GM12878 (cell line): ENCODE measurements around the gene DNAH5. TPM values are rescaled to one million over a fixed set of nuclear protein-coding genes. Genes with fewer than 3 reads are reported as not detected.

Experiments
- ATAC-seq: fragments of 200-7000 bp; cut with Tn5 transposase; 3 replicates; pipeline ENCODE4 v1.9.1; 2020; ENCODE audit warnings: mild to moderate bottlenecking, moderate library complexity
- BruUV-seq: library from RNA; stranded (reverse); fragments of 400-500 nt; replicated peaks from 2 replicates; lab custom pipeline; 2021; lab: Mats Ljungman, UMichigan
- CTCF ChIA-PET: fragments of 300-600 bp; sonication (Branson Sonifier 250); formaldehyde crosslinking; extraction: SDS; loops from one replicate; lab custom pipeline; 2021; ENCODE audit warnings: inconsistent platforms; lab: Yijun Ruan, JAX
- POLR2A ChIA-PET: fragments of 350-600 bp; formaldehyde crosslinking; extraction: SDS; loops from one replicate; lab custom pipeline; 2021; ENCODE audit warnings: inconsistent platforms; lab: Charles Lee
- RAD21 ChIA-PET: fragments of 300-600 bp; sonication (Branson Sonifier 250); formaldehyde crosslinking; loops from one replicate; lab custom pipeline; 2023; ENCODE audit warnings: antibody characterized with exemption; ENCODE audit not compliant: unreplicated experiment; lab: Charles Lee
- SMC1A ChIA-PET: fragments of 300-600 bp; sonication (Branson Sonifier 250); formaldehyde crosslinking; loops from one replicate; lab custom pipeline; 2023; ENCODE audit not compliant: unreplicated experiment, uncharacterized antibody; lab: Charles Lee
- DNase-seq: peaks from one replicate; pipeline ENCODE4 v3.0.0-alpha.2; 2011; ENCODE audit warnings: low read depth, low spot score
- FAIRE-seq: peaks from 3 replicates; lab custom pipeline; 2011; peaks lifted over from hg19 to GRCh38; lab: Jason Lieb, UNC
- H2AFZ ChIP-seq: 2 replicates; pipeline ENCODE4 v1.6.0; 2011; ENCODE audit warnings: low read depth, low read length, control low read depth; ENCODE audit not compliant: control insufficient read depth
- H3K27ac ChIP-seq: 2 replicates; pipeline ENCODE4 v1.5.1; 2011; ENCODE audit warnings: control low read depth; ENCODE audit not compliant: control insufficient read depth, insufficient read depth
- H3K27me3 ChIP-seq, 2 experiments: replicated peaks in 1 of 2; 2 replicates each; pipeline versions ENCODE4 v1.6.0 to v1.6.1; 2011; ENCODE audit warnings: low read length in 1 of 2; ENCODE audit not compliant: control insufficient read depth in 2 of 2, insufficient read depth in 2 of 2
- H3K36me3 ChIP-seq, 2 experiments: 2 replicates each; pipeline ENCODE4 v1.5.1; 2011; ENCODE audit warnings: low read length in 1 of 2; ENCODE audit not compliant: control insufficient read depth in 2 of 2, insufficient read depth in 2 of 2
- H3K4me1 ChIP-seq: 2 replicates; pipeline ENCODE4 v1.6.1; 2011; ENCODE audit warnings: mild to moderate bottlenecking, low read length, moderate library complexity, mixed read lengths; ENCODE audit not compliant: control insufficient read depth, insufficient read depth
- H3K4me2 ChIP-seq: 2 replicates; pipeline ENCODE4 v1.6.0; 2011; ENCODE audit warnings: control low read depth; ENCODE audit not compliant: control insufficient read depth, insufficient read depth
- H3K4me3 ChIP-seq: fragments of 200-600 bp; sonication (generic); 2 replicates; pipeline ENCODE4 v1.5.1; 2016
- H3K79me2 ChIP-seq: 2 replicates; pipeline ENCODE4 v1.6.0; 2011; ENCODE audit warnings: low read length; ENCODE audit not compliant: control insufficient read depth, insufficient read depth
- H3K9ac ChIP-seq: 2 replicates; pipeline ENCODE4 v1.8.0; 2011; ENCODE audit warnings: low read length, control low read depth, mixed read lengths; ENCODE audit not compliant: control insufficient read depth, insufficient read depth
- H3K9me3 ChIP-seq: replicated peaks from 3 replicates; pipeline ENCODE4 v1.5.1; 2011; ENCODE audit warnings: mild to moderate bottlenecking, low read length; ENCODE audit not compliant: control insufficient read depth, insufficient read depth
- H4K20me1 ChIP-seq: 2 replicates; pipeline ENCODE4 v1.6.0; 2011; ENCODE audit not compliant: control insufficient read depth, insufficient read depth
- BHLHE40 ChIP-seq, 2 experiments: fragments of 450-650 bp in 1 of 2; IDR thresholded peaks; 2 replicates each; pipeline ENCODE4 v1.6.1; 2011 to 2017; ENCODE audit warnings: low read depth in 2 of 2, borderline replicate concordance in 1 of 2, improper control_type of control experiment in 1 of 2, low read length in 1 of 2, mild to moderate bottlenecking in 1 of 2
- CBX3 ChIP-seq: fragments of 200-600 bp; sonication (generic); IDR thresholded peaks from 2 replicates; pipeline ENCODE4 v1.6.1; 2016; ENCODE audit warnings: low read depth, borderline replicate concordance
- ESRRA ChIP-seq: IDR thresholded peaks from 2 replicates; pipeline ENCODE4 v1.6.1; 2012; ENCODE audit warnings: mild to moderate bottlenecking, low read length, improper control_type of control experiment
- GABPA ChIP-seq: IDR thresholded peaks from 2 replicates; pipeline ENCODE4 v1.6.1; 2014; ENCODE audit warnings: antibody characterized with exemption, low read depth, mild to moderate bottlenecking, inconsistent platforms
- HDGF ChIP-seq: fragments of 450-650 bp; IDR thresholded peaks from 2 replicates; pipeline ENCODE4 v1.6.1; 2016; ENCODE audit warnings: antibody characterized with exemption
- KLF5 ChIP-seq: fragments of 450-650 bp; IDR thresholded peaks from 2 replicates; pipeline ENCODE4 v1.6.1; 2014; ENCODE audit warnings: mild to moderate bottlenecking; ENCODE audit not compliant: partially characterized antibody
- NFYA ChIP-seq: IDR thresholded peaks from 2 replicates; pipeline ENCODE4 v1.6.1; 2011; ENCODE audit warnings: low read depth, mild to moderate bottlenecking, low read length, improper control_type of control experiment, borderline replicate concordance
- PAX8 ChIP-seq: fragments of 450-650 bp; IDR thresholded peaks from 2 replicates; pipeline ENCODE4 v1.6.1; 2017; ENCODE audit warnings: mild to moderate bottlenecking, moderate library complexity
- PKNOX1 ChIP-seq: fragments of 450-650 bp; IDR thresholded peaks from 2 replicates; pipeline ENCODE4 v1.6.1; 2016; ENCODE audit warnings: mild to moderate bottlenecking
- SMC3 ChIP-seq: IDR thresholded peaks from 2 replicates; pipeline ENCODE4 v1.6.1; 2011; ENCODE audit warnings: low read length, improper control_type of control experiment, borderline replicate concordance
- SREBF2 ChIP-seq: IDR thresholded peaks from 2 replicates; pipeline ENCODE4 v1.6.1; 2012; ENCODE audit warnings: mild to moderate bottlenecking, low read length
- STAT1 ChIP-seq: fragments of 450-650 bp; conservative IDR thresholded peaks from 2 replicates; pipeline ENCODE4 v1.6.1; 2014; ENCODE audit warnings: antibody characterized with exemption, mild to moderate bottlenecking
- SUZ12 ChIP-seq: fragments of 200-600 bp; sonication (generic); IDR thresholded peaks from one replicate; pipeline ENCODE4 v1.6.1; 2018; ENCODE audit warnings: antibody characterized with exemption, mild to moderate bottlenecking; ENCODE audit not compliant: unreplicated experiment
- TCF12 ChIP-seq: IDR thresholded peaks from 2 replicates; pipeline ENCODE4 v1.6.1; 2011; ENCODE audit warnings: low read depth, mild to moderate bottlenecking, low read length
- WGBS: methylation state at CpG from one replicate; pipeline ENCODE4 v1.1.6; 2016; ENCODE audit warnings: low lambda C conversion rate; ENCODE audit not compliant: insufficient replicate concordance, insufficient coverage; ENCODE audit errors: missing lambda C conversion rate; 5-methylcytosine and 5-hydroxymethylcytosine counted together
- in situ Hi-C: fragments of 300-500 bp; cut with MboI; formaldehyde crosslinking; loops from 9 replicates; pipeline ENCODE4 v1.14.3; 2018; ENCODE audit warnings: mixed read lengths
- intact Hi-C: fragments of 100-400 bp; cut with micrococcal nuclease; formaldehyde crosslinking; loops from one replicate; pipeline ENCODE4 v1.14.2; 2022; ENCODE audit not compliant: unreplicated experiment
- polyA plus RNA-seq, 11 experiments: library from polyadenylated mRNA; depleted of rRNA in 4 of 11; unstranded in 6 of 11; stranded (reverse) in 5 of 11; fragments of >200 nt; fragmentation: Nextera tagmentation in 4 of 11; fragmentation: Illumina TruSeq in 1 of 11; extraction: Ambion mirVana in 4 of 11; extraction: Trizol in 1 of 11; gene quantifications; 1 replicate in 1 of 11; 2 replicates in 10 of 11; pipeline versions ENCODE4 v1.2.1 to v1.2.3, GENCODE V29; 2011 to 2016; ENCODE audit warnings: inconsistent platforms in 2 of 11, missing spikeins in 2 of 11, low read depth in 1 of 11
- total RNA-seq, 4 experiments: library from RNA; depleted of rRNA in 3 of 4; stranded (reverse); fragments of >200 nt in 3 of 4; fragmentation: Illumina TruSeq in 1 of 4; extraction: Trizol in 1 of 4; gene quantifications; 2 replicates each; pipeline versions ENCODE4 v1.2.1 to v1.2.3, GENCODE V29; 2013 to 2021
- TF ChIP-seq, protein P1 (sequence below): fragments of 450-650 bp; formaldehyde crosslinking; IDR thresholded peaks from 2 replicates; pipeline ENCODE4 v1.5.0; 2022; ENCODE audit warnings: mild to moderate bottlenecking, missing genetic modification characterization
- TF ChIP-seq, protein P2 (sequence below): fragments of 150-350 bp; IDR thresholded peaks from 2 replicates; pipeline ENCODE4 v1.6.1; 2014; ENCODE audit warnings: mild to moderate bottlenecking, low read depth, low read length
- TF ChIP-seq, protein P3 (sequence below), 3 experiments: IDR thresholded peaks in 2 of 3; conservative IDR thresholded peaks in 1 of 3; 2 replicates each; pipeline ENCODE4 v1.5.1; 2011; ENCODE audit warnings: low read depth in 3 of 3, low read length in 3 of 3, mild to moderate bottlenecking in 3 of 3, control low read depth in 2 of 3, moderate library complexity in 2 of 3, inconsistent platforms in 1 of 3, mixed read lengths in 1 of 3; ENCODE audit not compliant: control insufficient read depth in 2 of 3, insufficient read depth in 1 of 3; ENCODE audit errors: extremely low read depth in 1 of 3

Gene DNAH5
- total and polyA plus RNA-seq, 10 of the 15 experiments (the other 5 are each of a cell fraction or from before 2014, with no cell fraction given), result under 0.01 to 0.30 (median 0.07) TPM; not detected in 7

DNA sequence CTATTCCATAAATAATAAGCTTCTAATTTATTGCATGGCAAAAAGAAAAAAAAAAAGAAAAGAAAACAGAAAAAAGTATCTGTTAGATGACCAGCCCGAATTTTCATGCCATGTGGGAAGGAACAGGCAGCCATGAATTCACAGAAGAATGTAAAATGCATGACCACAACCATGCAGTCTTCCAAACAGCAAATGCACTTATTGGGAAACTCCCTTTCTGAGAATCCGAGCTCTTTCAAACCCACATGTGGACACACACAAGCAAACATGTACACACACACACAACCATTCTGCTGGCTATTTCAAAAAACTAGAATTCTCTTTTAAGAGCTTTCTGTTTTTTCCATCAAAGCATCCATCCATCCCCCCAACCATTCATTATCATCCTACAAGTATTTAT, 236.1 kb downstream of the DNAH5 start:
- no peak overlapping the region for H3K4me2 ChIP-seq
- no TSS peak for BruUV-seq
- no peak overlapping the region for H3K27ac ChIP-seq
- no peaks in the 10 kb centered on the region for H4K20me1 ChIP-seq
- intact Hi-C loops, result no loop called here
- 0% methylated on average over 2 of the region's 2 CpGs for WGBS
- DNase-seq (no peak), ATAC-seq (no peak), FAIRE-seq (no peak)
- POLR2A ChIA-PET, result interaction anchor here (0.6 kb wide), 1 partner anchor 147 kb away, joined by 3 read pairs; no protein-coding TSS in a partner anchor
- H3K4me3 ChIP-seq, result no peak overlapping the region
- no peak overlapping the region for H2AFZ ChIP-seq
- H3K79me2 ChIP-seq, result no peaks in the 10 kb centered on the region
- no peaks in the 10 kb centered on the region for H3K27me3 ChIP-seq
- H3K4me1 ChIP-seq, result no peaks in the 10 kb centered on the region
- H3K9me3 ChIP-seq, result no peaks in the 10 kb centered on the region
- RAD21 ChIA-PET, result no interaction called here
- SMC1A ChIA-PET, result no interaction called here
- no peak overlapping the region for H3K9ac ChIP-seq
- no peaks in the 10 kb centered on the region for H3K36me3 ChIP-seq
- no peak for TF ChIP-seq TCF12
- TF ChIP-seq KLF5, result no peak
- no peak for TF ChIP-seq SMC3
- TF ChIP-seq HDGF, result no peak
- TF ChIP-seq PAX8, result no peak
- TF ChIP-seq, protein P1, sequence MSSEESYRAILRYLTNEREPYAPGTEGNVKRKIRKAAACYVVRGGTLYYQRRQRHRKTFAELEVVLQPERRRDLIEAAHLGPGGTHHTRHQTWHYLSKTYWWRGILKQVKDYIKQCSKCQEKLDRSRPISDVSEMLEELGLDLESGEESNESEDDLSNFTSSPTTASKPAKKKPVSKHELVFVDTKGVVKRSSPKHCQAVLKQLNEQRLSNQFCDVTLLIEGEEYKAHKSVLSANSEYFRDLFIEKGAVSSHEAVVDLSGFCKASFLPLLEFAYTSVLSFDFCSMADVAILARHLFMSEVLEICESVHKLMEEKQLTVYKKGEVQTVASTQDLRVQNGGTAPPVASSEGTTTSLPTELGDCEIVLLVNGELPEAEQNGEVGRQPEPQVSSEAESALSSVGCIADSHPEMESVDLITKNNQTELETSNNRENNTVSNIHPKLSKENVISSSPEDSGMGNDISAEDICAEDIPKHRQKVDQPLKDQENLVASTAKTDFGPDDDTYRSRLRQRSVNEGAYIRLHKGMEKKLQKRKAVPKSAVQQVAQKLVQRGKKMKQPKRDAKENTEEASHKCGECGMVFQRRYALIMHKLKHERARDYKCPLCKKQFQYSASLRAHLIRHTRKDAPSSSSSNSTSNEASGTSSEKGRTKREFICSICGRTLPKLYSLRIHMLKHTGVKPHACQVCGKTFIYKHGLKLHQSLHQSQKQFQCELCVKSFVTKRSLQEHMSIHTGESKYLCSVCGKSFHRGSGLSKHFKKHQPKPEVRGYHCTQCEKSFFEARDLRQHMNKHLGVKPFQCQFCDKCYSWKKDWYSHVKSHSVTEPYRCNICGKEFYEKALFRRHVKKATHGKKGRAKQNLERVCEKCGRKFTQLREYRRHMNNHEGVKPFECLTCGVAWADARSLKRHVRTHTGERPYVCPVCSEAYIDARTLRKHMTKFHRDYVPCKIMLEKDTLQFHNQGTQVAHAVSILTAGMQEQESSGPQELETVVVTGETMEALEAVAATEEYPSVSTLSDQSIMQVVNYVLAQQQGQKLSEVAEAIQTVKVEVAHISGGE (CRISPR knock-in tag), result no peak
- no peak for TF ChIP-seq NFYA
- no peak for TF ChIP-seq SREBF2
- TF ChIP-seq, protein P2, sequence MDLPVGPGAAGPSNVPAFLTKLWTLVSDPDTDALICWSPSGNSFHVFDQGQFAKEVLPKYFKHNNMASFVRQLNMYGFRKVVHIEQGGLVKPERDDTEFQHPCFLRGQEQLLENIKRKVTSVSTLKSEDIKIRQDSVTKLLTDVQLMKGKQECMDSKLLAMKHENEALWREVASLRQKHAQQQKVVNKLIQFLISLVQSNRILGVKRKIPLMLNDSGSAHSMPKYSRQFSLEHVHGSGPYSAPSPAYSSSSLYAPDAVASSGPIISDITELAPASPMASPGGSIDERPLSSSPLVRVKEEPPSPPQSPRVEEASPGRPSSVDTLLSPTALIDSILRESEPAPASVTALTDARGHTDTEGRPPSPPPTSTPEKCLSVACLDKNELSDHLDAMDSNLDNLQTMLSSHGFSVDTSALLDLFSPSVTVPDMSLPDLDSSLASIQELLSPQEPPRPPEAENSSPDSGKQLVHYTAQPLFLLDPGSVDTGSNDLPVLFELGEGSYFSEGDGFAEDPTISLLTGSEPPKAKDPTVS, result no peak
- no peak for TF ChIP-seq SUZ12
- TF ChIP-seq, protein P3, sequence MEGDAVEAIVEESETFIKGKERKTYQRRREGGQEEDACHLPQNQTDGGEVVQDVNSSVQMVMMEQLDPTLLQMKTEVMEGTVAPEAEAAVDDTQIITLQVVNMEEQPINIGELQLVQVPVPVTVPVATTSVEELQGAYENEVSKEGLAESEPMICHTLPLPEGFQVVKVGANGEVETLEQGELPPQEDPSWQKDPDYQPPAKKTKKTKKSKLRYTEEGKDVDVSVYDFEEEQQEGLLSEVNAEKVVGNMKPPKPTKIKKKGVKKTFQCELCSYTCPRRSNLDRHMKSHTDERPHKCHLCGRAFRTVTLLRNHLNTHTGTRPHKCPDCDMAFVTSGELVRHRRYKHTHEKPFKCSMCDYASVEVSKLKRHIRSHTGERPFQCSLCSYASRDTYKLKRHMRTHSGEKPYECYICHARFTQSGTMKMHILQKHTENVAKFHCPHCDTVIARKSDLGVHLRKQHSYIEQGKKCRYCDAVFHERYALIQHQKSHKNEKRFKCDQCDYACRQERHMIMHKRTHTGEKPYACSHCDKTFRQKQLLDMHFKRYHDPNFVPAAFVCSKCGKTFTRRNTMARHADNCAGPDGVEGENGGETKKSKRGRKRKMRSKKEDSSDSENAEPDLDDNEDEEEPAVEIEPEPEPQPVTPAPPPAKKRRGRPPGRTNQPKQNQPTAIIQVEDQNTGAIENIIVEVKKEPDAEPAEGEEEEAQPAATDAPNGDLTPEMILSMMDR (IDR thresholded peaks at IDR 0.05 in 2 of 3, conservative IDR thresholded peaks at IDR 0.05 in 1 of 3; ENCODE audit: control insufficient read depth in 2 of 3, extremely low read depth in 1 of 3, insufficient read depth in 1 of 3, low read depth in 3 of 3, low read length in 3 of 3), result no peak
- TF ChIP-seq CBX3, result no peak
- no peak for TF ChIP-seq ESRRA
- no peak for TF ChIP-seq BHLHE40 (IDR thresholded peaks at IDR 0.05; ENCODE audit: borderline replicate concordance in 1 of 2, low read depth in 2 of 2, low read length in 1 of 2)
- no peak for TF ChIP-seq GABPA
- no peak for TF ChIP-seq PKNOX1
- TF ChIP-seq STAT1, result no peak
- in situ Hi-C loops, result no loop called here
- CTCF ChIA-PET, result no interaction called here
